Measurements from ENCODE around the gene AP1G2.

Gene AP1G2

GRCh38 chr14:23548351-23549318 is 19.0 kb downstream of the AP1G2 start:
- H3K4me1 Mint-ChIP-seq = peaks cover 5% of the 10 kb centered on the region
- no peak overlapping the region for H3K27ac Mint-ChIP-seq
- DNase-seq = peak; percentile 45
- no peaks in the 10 kb centered on the region for H3K36me3 Mint-ChIP-seq (ENCODE audit: low read depth)
- H3K4me3 Mint-ChIP-seq = no peak overlapping the region
- no peaks in the 10 kb centered on the region for H3K9me3 Mint-ChIP-seq
- no peak for TF ChIP-seq CTCF (IDR thresholded peaks at IDR 0.05)
- H3K27me3 Mint-ChIP-seq (ENCODE audit: low read depth, poor library complexity) = peaks cover 5% of the 10 kb centered on the region

GRCh38 chr14:23547924-23548323 is 19.7 kb downstream of the AP1G2 start:
- DNase-seq = no peak
- Mint-ChIP-seq H3K27me3 (ENCODE audit: low read depth, poor library complexity) (peaks cover 5% of the 10 kb centered on the region), H3K4me3 (no peak overlapping the region), H3K36me3 (ENCODE audit: low read depth) (peaks cover 6% of the 10 kb centered on the region), H3K9me3 (no peaks in the 10 kb centered on the region), H3K4me1 (peaks cover 11% of the 10 kb centered on the region), H3K27ac (no peak overlapping the region)
- no peak for TF ChIP-seq CTCF (IDR thresholded peaks at IDR 0.05)

GRCh38 chr14:23546450-23547035 is 21.0 kb downstream of the AP1G2 start:
- no peak for DNase-seq
- H3K36me3 Mint-ChIP-seq (ENCODE audit: low read depth) = peaks cover 14% of the 10 kb centered on the region
- peaks cover 15% of the 10 kb centered on the region for H3K4me1 Mint-ChIP-seq
- H3K9me3 Mint-ChIP-seq = no peaks in the 10 kb centered on the region
- no peak overlapping the region for H3K27ac Mint-ChIP-seq
- peaks cover 14% of the 10 kb centered on the region for H3K27me3 Mint-ChIP-seq (ENCODE audit: low read depth, poor library complexity)
- H3K4me3 Mint-ChIP-seq = no peak overlapping the region
- no peak for TF ChIP-seq CTCF (IDR thresholded peaks at IDR 0.05)

- TF ChIP-seq CTCF (IDR thresholded peaks at IDR 0.05) = no peak
- H3K36me3 Mint-ChIP-seq (ENCODE audit: low read depth) = peaks cover 14% of the 10 kb centered on the region
- DNase-seq = no peak
- H3K27me3 Mint-ChIP-seq (ENCODE audit: low read depth, poor library complexity) = peaks cover 18% of the 10 kb centered on the region
- peak overlapping the region; percentile 68 for H3K27ac Mint-ChIP-seq
- H3K9me3 Mint-ChIP-seq = no peaks in the 10 kb centered on the region
- peaks cover 15% of the 10 kb centered on the region for H3K4me1 Mint-ChIP-seq
- H3K4me3 Mint-ChIP-seq = peak overlapping the region; percentile 61
Measured at GRCh38 chr14:23545740-23546365, 21.7 kb downstream of the AP1G2 start.

- H3K4me1 Mint-ChIP-seq = peaks cover 21% of the 10 kb centered on the region
- no peaks in the 10 kb centered on the region for H3K9me3 Mint-ChIP-seq
- H3K36me3 Mint-ChIP-seq (ENCODE audit: low read depth) = peaks cover 14% of the 10 kb centered on the region
- peak overlapping the region; percentile 61 for H3K4me3 Mint-ChIP-seq
- no peak for TF ChIP-seq CTCF (IDR thresholded peaks at IDR 0.05)
- H3K27ac Mint-ChIP-seq = peak overlapping the region; percentile 86
- DNase-seq = peak; percentile 59
- peaks cover 25% of the 10 kb centered on the region for H3K27me3 Mint-ChIP-seq (ENCODE audit: low read depth, poor library complexity)
Measured at GRCh38 chr14:23544511-23545447, 22.8 kb downstream of the AP1G2 start.

Measured in nephron progenitor cell (in vitro differentiated cells).